Stimulated activated CD4-positive, alpha-beta T cell treated with anti-CD3 and anti-CD28 coated beads, Interleukin-1b, Interleukin-23, amount 100 ng/mL, for 48 hours (primary cell): ENCODE data around the gene TBCA.
"Not testable (repeated sequence)": the region's sequence is repeated elsewhere in the genome, so short reads cannot be mapped to it uniquely, and the experiment has no call there.

ENCODE experiments used
- DNase-seq: peaks from one replicate; pipeline ENCODE4 v3.0.0-alpha.2; 2020

The TBCA gene

GRCh38 chr5:77771452-77771851 lies 4.7 kb downstream of the TBCA start:
- DNase-seq = no peak

- DNase-seq = no peak
Measured at GRCh38 chr5:77770293-77771005, 5.7 kb downstream of the TBCA start.

GRCh38 chr5:77768978-77769377 lies 7.2 kb downstream of the TBCA start:
- no peak for DNase-seq

- no peak for DNase-seq
Measured at GRCh38 chr5:77767301-77767700, 8.8 kb downstream of the TBCA start.

GRCh38 chr5:77761606-77762005 lies 14.5 kb downstream of the TBCA start:
- DNase-seq = no peak

- DNase-seq = no peak
Measured at GRCh38 chr5:77758141-77758938, 17.8 kb downstream of the TBCA start.

- peak; percentile 38 for DNase-seq
Measured at GRCh38 chr5:77751328-77752023, 24.7 kb downstream of the TBCA start.

- DNase-seq = not testable (repeated sequence)
Measured at GRCh38 chr5:77750928-77751327, 25.2 kb downstream of the TBCA start.

GRCh38 chr5:77748160-77748559 lies 28.0 kb downstream of the TBCA start:
- DNase-seq = no peak

GRCh38 chr5:77744116-77744515 lies 32.0 kb downstream of the TBCA start:
- no peak for DNase-seq

- DNase-seq = no peak
Measured at GRCh38 chr5:77743181-77743580, 33.0 kb downstream of the TBCA start.

GRCh38 chr5:77741608-77742007 lies 34.5 kb downstream of the TBCA start:
- DNase-seq = no peak

- no peak for DNase-seq
Measured at GRCh38 chr5:77734885-77735284, 41.3 kb downstream of the TBCA start.

- no peak for DNase-seq
Measured at GRCh38 chr5:77733130-77733529, 43.0 kb downstream of the TBCA start.

- DNase-seq = no peak
Measured at GRCh38 chr5:77727190-77727589, 48.9 kb downstream of the TBCA start.

GRCh38 chr5:77725616-77726015 lies 50.5 kb downstream of the TBCA start:
- DNase-seq = no peak

GRCh38 chr5:77724934-77725333 lies 51.2 kb downstream of the TBCA start:
- DNase-seq = no peak

GRCh38 chr5:77719666-77720363 lies 56.3 kb downstream of the TBCA start:
- no peak for DNase-seq

- no peak for DNase-seq
Measured at GRCh38 chr5:77718934-77719610, 57.1 kb downstream of the TBCA start.

GRCh38 chr5:77709993-77710685 lies 66.0 kb downstream of the TBCA start:
- DNase-seq = no peak

- no peak for DNase-seq
Measured at GRCh38 chr5:77709340-77709739, 66.8 kb downstream of the TBCA start.

GRCh38 chr5:77707791-77708190 lies 68.3 kb downstream of the TBCA start:
- no peak for DNase-seq
